Fibroblast of villous mesenchyme (primary cell): Measurements from ENCODE around the gene TMEM229B. TPM values are rescaled to one million over a fixed set of nuclear protein-coding genes. Genes with fewer than 3 reads are reported as not detected.

Source experiments
- DNase-seq: peaks from one replicate; pipeline ENCODE4 v3.0.0-alpha.2; 2010; ENCODE audit warnings: low read depth
- H3K4me3 ChIP-seq: 2 replicates; pipeline ENCODE4 v1.5.1; 2011; ENCODE audit warnings: low read depth, mild to moderate bottlenecking, low read length
- total RNA-seq: library from RNA; depleted of rRNA; stranded (reverse); fragments of >200 nt; gene quantifications from 2 replicates; pipeline ENCODE4 v1.2.3, GENCODE V29; 2012
- TF ChIP-seq, protein P1 (sequence below): IDR thresholded peaks from 2 replicates; pipeline ENCODE4 v1.5.1; 2012; ENCODE audit warnings: low read depth, mild to moderate bottlenecking, low read length; ENCODE audit not compliant: insufficient read depth

The TMEM229B gene
- total RNA-seq, 1 donor, result 0.43 TPM

DNA sequence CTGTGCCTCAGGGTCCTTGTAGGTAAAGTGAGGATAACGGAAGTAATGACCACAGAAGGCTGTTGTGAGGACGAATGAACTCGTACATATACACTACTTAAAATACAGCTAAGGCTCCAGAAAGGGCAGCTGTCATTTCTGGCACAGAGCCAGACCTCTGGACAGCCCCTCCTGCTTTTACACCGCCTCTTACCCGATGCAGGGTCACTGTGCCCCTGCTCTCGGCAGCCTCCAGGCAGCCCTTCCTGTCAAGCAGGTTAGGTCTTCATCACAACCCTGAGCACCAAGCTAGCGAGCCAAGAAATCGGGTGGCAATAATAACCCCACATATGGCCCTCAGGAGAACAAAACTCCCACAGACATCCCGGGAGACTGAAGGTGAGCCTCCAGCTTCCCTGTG is 8.5 kb downstream of the TMEM229B start:
- DNase-seq, result no peak
- TF ChIP-seq, protein P1, sequence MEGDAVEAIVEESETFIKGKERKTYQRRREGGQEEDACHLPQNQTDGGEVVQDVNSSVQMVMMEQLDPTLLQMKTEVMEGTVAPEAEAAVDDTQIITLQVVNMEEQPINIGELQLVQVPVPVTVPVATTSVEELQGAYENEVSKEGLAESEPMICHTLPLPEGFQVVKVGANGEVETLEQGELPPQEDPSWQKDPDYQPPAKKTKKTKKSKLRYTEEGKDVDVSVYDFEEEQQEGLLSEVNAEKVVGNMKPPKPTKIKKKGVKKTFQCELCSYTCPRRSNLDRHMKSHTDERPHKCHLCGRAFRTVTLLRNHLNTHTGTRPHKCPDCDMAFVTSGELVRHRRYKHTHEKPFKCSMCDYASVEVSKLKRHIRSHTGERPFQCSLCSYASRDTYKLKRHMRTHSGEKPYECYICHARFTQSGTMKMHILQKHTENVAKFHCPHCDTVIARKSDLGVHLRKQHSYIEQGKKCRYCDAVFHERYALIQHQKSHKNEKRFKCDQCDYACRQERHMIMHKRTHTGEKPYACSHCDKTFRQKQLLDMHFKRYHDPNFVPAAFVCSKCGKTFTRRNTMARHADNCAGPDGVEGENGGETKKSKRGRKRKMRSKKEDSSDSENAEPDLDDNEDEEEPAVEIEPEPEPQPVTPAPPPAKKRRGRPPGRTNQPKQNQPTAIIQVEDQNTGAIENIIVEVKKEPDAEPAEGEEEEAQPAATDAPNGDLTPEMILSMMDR, result no peak
- H3K4me3 ChIP-seq, result no peak overlapping the region

DNA sequence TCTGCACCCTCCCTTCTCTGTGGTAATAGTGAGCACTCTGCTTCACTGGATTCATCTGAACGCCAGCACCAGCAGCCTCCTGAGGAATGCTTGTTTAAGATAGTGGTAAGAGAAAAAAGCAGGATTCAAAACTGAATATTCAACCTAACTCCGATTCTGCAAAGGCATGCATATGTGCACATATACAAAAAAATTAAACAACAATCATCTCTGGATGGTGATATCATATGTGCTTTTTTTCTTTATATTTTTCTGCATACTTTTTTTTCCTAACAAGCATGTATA is 9.8 kb downstream of the TMEM229B start:
- DNase-seq, result no peak
- no peak overlapping the region for H3K4me3 ChIP-seq
- TF ChIP-seq, protein P1, result no peak

DNA sequence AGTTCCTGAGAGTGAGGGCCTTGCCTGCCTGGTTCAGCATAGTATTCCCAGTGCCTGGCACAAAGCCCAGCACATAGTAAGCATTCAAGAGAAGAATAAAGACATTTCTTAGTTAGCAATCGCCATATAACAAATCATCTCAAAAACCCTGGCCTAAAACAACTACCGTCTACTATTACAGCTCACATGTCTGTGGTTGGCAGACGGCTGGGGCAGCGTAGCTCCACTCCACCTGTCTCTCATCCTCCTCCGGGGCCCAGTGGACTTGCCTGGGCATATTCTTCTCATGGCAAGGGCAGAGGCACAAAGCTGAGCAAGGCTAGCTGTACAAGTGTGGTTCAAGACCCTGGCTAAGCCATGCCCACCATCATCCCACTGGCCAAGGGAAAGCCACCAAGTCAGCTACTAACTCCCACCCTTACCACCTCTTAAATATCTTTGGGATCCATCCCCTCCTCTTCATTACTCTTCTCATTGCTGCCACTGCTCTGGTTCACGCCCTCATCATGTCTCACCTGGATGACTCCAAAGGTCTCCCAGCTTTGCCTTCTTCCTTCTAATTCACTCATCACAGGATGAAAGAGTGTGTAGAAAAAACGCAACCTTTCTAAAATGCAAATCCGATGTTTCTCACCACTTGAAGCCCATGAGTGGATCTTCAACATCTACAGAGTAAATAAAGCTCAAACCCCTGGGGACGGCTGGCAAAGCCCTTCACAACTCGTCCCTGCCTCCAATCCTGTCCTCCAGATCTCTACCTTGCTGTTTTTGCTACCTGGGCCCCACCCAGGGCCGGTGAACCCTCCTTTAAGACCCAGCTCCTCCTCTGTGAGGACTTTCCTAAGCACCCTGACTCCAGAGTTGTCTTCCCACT is 10.4 kb downstream of the TMEM229B start:
- DNase-seq, result no peak
- H3K4me3 ChIP-seq, result no peak overlapping the region
- TF ChIP-seq, protein P1, result no peak

DNA sequence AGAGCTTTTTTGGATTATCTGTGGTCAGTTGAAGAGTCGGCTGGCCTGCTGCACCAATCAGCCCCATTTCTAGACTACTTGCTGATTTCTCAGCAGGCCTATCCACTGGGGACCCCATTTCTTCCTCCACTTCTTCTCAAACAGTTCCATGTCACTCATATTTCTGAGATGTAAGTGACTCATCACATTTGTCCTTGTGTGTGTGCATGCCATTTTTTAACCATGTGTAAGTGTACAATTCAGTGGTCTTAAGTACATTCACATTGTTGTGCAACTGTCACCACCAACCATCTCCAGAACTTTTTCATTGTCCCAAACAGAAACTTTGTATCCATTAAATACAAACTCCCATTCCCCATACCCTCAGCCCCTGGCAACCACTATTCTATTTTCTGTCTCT is 14.2 kb downstream of the TMEM229B start:
- DNase-seq, result no peak
- TF ChIP-seq, protein P1, result no peak
- H3K4me3 ChIP-seq, result no peak overlapping the region

DNA sequence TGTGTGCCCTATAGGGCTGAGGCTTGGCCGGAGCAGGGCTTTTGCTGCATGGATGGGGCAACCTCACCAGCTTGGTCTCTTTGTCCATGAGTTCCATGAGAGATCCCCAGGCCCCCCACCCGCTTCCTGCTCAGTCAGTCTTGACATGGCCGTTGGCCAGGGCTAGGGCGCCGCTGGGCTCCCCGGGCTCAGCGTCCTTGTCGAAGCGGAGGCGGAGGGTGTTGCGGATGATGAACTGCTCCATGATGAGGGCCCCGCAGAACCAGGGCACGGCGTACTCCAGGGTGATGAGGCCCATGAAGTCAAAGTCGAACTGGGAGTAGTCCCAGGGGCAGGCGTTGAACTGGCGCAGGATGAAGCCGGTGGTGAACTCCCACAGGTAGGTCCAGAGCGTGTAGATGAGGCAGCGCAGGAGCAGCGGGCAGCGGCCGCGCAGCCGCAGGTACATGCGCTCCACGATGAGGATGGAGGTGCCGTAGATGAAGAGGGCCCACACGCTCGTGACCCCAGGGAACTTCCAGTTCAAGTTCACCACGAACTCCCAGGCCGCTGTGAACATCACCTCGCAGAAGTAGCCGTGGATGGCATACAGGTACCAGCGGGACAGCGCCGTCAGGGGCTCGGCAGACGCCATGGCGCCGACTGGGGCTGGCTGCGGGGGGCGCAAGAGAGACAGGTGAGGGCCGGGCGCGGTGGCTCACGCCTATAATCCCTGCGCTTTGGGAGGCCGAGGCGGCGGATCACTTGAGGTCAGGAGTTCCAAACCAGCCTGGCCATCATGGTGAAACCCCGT is 15.0 kb downstream of the TMEM229B start:
- H3K4me3 ChIP-seq, result no peak overlapping the region
- no peak for DNase-seq
- TF ChIP-seq, protein P1, result no peak

DNA sequence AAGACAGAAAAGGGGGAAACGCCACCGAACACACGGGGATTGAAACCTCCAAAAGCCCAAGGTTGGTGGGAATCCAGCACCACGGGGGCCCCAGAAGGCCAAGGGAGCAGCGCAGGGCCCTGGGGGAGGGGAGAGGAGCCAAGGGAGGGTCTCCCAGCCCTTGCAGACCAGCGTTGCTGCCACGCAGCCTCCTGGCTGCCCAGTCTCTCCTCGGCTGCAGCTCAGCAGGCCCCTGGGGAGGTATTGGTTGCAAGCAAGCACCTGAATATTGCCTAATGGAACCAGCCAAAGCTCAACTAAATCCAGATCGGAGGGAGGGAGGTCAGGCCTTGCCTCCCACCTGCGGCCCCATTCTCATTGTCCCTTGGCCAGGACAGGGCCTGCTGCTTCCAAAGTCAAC is 15.8 kb downstream of the TMEM229B start:
- H3K4me3 ChIP-seq, result no peak overlapping the region
- DNase-seq, result no peak
- TF ChIP-seq, protein P1, result no peak
